Renal cortical epithelial cell (primary cell): Measurements from ENCODE around the gene TMEM179. TPM values are rescaled to one million over a fixed set of nuclear protein-coding genes. Genes with fewer than 3 reads are reported as not detected.
"Not testable (repeated sequence)": the region's sequence is repeated elsewhere in the genome, so short reads cannot be mapped to it uniquely, and the experiment has no call there.

Experiments
- DNase-seq: peaks from one replicate; pipeline ENCODE4 v3.0.0-alpha.2; 2011; ENCODE audit warnings: low read depth
- total RNA-seq: library from RNA; depleted of rRNA; stranded (reverse); fragments of >200 nt; gene quantifications from 2 replicates; pipeline ENCODE4 v1.2.3, GENCODE V29; 2014

TMEM179 gene
- not detected in 2 replicates for total RNA-seq

GRCh38 chr14:104604458-104605449 is at the start of gene TMEM179:
Gene TMEM179, minus strand, starts transcription at chr14:104604772. Its CDS starts 31 bp downstream, at chr14:104604741.
- DNase-seq = no peak

GRCh38 chr14:104654119-104654518 is 49.5 kb upstream of the TMEM179 start:
- DNase-seq = no peak

GRCh38 chr14:104653130-104653920 is 48.8 kb upstream of the TMEM179 start:
- not testable (repeated sequence) for DNase-seq

- DNase-seq = no peak
These were observed 47.8 kb upstream of the TMEM179 start for GRCh38 chr14:104652386-104652785.

GRCh38 chr14:104651876-104652260 is 47.3 kb upstream of the TMEM179 start:
- DNase-seq = no peak

GRCh38 chr14:104650981-104651875 is 46.7 kb upstream of the TMEM179 start:
- DNase-seq = no peak

- no peak for DNase-seq
These were observed 45.7 kb upstream of the TMEM179 start for GRCh38 chr14:104650057-104650980.

- DNase-seq = no peak
These were observed 43.0 kb upstream of the TMEM179 start for GRCh38 chr14:104647467-104648043.

GRCh38 chr14:104644656-104645378 is 40.2 kb upstream of the TMEM179 start:
- DNase-seq = peak; percentile 4

- DNase-seq = no peak
These were observed 39.6 kb upstream of the TMEM179 start for GRCh38 chr14:104644091-104644635.

GRCh38 chr14:104643306-104643705 is 38.7 kb upstream of the TMEM179 start:
- DNase-seq = no peak

GRCh38 chr14:104642540-104642868 is 37.9 kb upstream of the TMEM179 start:
- DNase-seq = no peak

- DNase-seq = no peak
These were observed 37.4 kb upstream of the TMEM179 start for GRCh38 chr14:104641753-104642539.

GRCh38 chr14:104640681-104641080 is 36.1 kb upstream of the TMEM179 start:
- no peak for DNase-seq

GRCh38 chr14:104639885-104640548 is 35.4 kb upstream of the TMEM179 start:
- peak; percentile 4 for DNase-seq

GRCh38 chr14:104639471-104639870 is 34.9 kb upstream of the TMEM179 start:
- DNase-seq = no peak

GRCh38 chr14:104638927-104639450 is 34.4 kb upstream of the TMEM179 start:
- no peak for DNase-seq

- DNase-seq = no peak
These were observed 33.6 kb upstream of the TMEM179 start for GRCh38 chr14:104638190-104638589.
